HUES64 (cell line): Measurements from ENCODE around the gene SIK2.

Experiments used
- H3K27ac ChIP-seq: 2 replicates; pipeline ENCODE4 v1.7.0; 2013; ENCODE audit warnings: low read depth, low read length, inconsistent platforms
- H3K27me3 ChIP-seq: 2 replicates; pipeline ENCODE4 v1.6.1; 2013; ENCODE audit warnings: mild to moderate bottlenecking, low read length; ENCODE audit not compliant: insufficient read depth
- H3K36me3 ChIP-seq: 2 replicates; pipeline ENCODE4 v1.6.1; 2013; ENCODE audit warnings: mild to moderate bottlenecking, low read length; ENCODE audit not compliant: insufficient read depth
- H3K4me1 ChIP-seq: 2 replicates; pipeline ENCODE4 v1.6.1; 2013; ENCODE audit warnings: mild to moderate bottlenecking, low read length, moderate library complexity; ENCODE audit not compliant: insufficient read depth
- H3K4me3 ChIP-seq: 2 replicates; pipeline ENCODE4 v1.5.1; 2013; ENCODE audit warnings: mild to moderate bottlenecking, low read length, moderate library complexity
- H3K9ac ChIP-seq: 2 replicates; pipeline ENCODE4 v1.6.1; 2013; ENCODE audit warnings: mild to moderate bottlenecking, low read depth, low read length
- H3K9me3 ChIP-seq: 2 replicates; pipeline ENCODE4 v1.6.1; 2013; ENCODE audit warnings: low read depth, low read length; ENCODE audit not compliant: insufficient read depth
- WGBS: fragments of 150-250, 120-280 bp; methylation state at CpG from one replicate; pipeline ENCODE4 v1.1.7; 2013; ENCODE audit warnings: missing lambda C conversion rate; 5-methylcytosine and 5-hydroxymethylcytosine counted together

SIK2 gene

DNA sequence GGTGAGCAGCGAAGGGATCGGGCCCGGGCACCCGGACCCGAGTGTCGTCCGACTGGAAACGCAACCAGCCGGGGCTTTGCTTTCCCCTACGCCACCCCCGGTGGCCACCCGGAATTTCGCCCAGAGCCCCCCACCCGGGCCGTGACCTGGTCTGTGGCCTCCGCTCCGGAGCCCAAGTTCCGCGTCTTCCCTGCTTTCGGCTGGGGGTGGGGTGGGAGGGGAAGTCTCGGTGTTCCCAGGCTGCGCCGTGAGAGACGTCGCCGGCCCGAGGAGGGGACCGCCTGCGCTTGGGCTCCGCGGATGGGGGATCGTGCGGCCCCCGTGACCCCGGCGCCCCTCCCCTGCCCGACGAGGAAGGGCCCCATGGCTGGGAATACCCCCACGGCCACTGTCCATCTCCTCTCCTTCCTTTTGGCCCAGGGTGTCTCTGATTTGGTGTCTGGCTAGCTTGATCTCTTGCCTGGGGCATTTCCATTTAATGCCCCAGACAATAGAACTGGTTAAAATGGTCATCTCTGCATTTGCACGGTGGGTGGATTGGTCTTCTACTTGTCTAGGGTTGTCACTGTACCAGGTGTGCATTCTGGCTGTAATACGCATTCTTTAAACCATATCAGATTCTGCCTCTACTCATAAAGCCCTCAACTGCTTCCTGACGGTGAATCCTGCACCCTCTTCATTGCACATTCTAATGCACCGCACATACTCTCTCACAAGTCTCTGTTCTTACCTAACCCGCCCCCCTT lies 789 bp downstream of the SIK2 start:
- 1% methylated on average over 44 of the region's 44 CpGs for WGBS
- Histone ChIP-seq H3K4me3 (peak overlapping the region; percentile 81), H3K27ac (peak overlapping the region; percentile 78; the same call in 1 of the 2 replicates), H3K4me1 (peaks cover 15% of the 10 kb centered on the region), H3K9me3 (no peaks in the 10 kb centered on the region), H3K9ac (peak overlapping the region; percentile 73), H3K27me3 (peaks cover 25% of the 10 kb centered on the region), H3K36me3 (no peaks in the 10 kb centered on the region)

DNA sequence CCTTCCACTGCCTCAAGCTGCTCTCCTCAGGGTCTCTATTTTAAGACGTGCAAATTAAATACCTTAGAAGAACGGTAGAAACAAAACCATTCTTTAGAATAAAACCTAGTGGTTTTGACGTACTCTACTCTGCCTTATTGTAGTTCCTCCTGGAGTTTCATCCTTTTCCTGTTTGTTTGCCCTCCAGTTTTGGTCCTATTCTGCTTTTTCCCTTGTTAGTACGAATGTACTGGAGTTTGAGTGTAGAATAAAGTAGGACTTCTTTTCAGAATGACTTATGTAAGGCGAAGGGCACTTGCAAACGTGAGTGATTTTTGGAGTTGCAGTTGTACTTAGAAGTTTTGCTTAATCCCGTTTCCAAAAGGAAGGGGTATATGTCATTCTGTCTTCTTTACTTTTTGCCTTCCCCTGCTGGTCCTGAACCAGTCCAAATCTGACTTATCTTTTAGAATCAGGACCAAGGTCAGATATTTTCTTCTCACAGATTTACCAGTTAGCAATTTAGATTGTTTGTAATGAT lies 1.4 kb downstream of the SIK2 start:
- Histone ChIP-seq H3K4me3 (peak overlapping the region; percentile 81), H3K27ac (no peak overlapping the region), H3K9me3 (no peaks in the 10 kb centered on the region), H3K36me3 (no peaks in the 10 kb centered on the region), H3K27me3 (peaks cover 25% of the 10 kb centered on the region), H3K9ac (no peak overlapping the region), H3K4me1 (peaks cover 15% of the 10 kb centered on the region)
- 20% methylated on average over 7 of the region's 7 CpGs for WGBS

DNA sequence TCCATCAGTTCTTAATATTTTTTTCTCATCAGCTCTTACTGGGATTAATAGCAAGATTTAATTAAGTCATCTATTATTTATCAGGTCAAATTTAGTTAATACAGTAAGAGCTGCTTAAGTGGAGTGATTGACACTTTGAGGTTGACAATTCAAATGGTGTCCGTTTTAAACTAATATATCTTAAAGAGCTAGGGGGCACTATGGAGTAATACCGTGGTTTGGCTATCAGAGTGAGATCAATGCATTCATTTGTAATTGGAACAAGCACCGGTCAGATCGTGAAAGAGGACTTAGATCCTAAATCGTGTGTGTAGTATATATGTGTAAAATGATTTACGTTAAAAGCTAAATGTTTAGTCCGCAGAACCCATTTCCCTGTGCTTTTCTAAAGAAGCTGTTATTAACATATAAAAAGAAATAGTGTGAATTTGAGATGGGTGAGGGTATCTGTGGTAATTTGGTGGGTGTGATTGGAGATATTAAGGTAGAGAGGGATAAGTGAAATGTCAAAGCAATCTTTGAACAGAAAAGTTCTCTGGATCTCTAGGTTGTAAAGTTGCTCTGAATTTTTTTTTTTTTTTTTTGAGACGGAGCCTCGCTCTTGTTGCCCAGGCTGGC lies 2.3 kb downstream of the SIK2 start:
- no peak overlapping the region for H3K9ac ChIP-seq
- H3K36me3 ChIP-seq = no peaks in the 10 kb centered on the region
- peaks cover 15% of the 10 kb centered on the region for H3K4me1 ChIP-seq

DNA sequence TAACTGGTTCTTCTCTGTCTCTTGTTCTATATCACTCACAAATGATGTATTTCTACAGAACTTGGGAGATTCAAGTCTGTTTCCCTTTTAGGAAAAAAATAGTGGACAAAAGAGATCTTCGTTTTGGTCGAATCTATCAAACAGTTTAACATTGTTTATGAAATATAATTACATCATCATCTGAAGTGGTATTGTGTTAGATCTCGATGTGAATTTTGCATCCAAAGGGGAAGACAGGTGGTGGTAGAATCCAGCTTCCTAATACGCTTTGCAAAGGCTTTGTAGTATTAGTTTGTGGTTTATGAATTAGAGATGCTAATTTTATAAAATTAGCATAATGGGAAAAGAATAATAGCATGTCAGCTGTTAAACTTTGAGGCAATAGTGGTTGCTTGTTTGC lies 3.4 kb downstream of the SIK2 start:
- WGBS = 96% methylated on average over 2 of the region's 4 CpGs
- no peak overlapping the region for H3K9ac ChIP-seq
- H3K4me1 ChIP-seq = peaks cover 15% of the 10 kb centered on the region
- H3K4me3 ChIP-seq = no peak overlapping the region
- no peaks in the 10 kb centered on the region for H3K36me3 ChIP-seq
- H3K9me3 ChIP-seq = no peaks in the 10 kb centered on the region
- peaks cover 21% of the 10 kb centered on the region for H3K27me3 ChIP-seq
- no peak overlapping the region for H3K27ac ChIP-seq

More for the DNA sequence above, 2.3 kb downstream of the SIK2 start:
- Histone ChIP-seq H3K9me3 (no peaks in the 10 kb centered on the region), H3K4me3 (peak overlapping the region; percentile 81), H3K27ac (no peak overlapping the region), H3K27me3 (peaks cover 25% of the 10 kb centered on the region)
- WGBS = 23% methylated on average over 9 of the region's 9 CpGs

DNA sequence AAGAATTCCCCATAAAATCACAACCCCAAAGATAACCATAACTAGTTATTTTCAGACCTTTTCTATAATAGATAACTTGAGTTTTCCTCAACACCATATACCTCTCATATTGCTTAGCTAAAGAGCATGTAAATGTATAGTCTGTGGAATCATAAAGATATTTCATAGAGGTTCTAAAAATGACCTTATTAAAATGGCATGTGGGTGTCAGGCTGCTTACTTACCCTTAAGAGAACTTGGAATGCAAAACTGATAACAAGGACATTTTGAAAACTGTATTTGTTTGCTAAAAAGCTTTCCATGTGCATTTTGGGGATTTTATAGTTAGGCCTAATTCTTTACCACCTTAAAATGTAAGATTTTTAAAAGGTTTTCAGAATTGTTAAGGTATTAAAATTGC lies 4.7 kb downstream of the SIK2 start:
- Histone ChIP-seq H3K27ac (no peak overlapping the region), H3K4me1 (peaks cover 12% of the 10 kb centered on the region), H3K9ac (no peak overlapping the region), H3K9me3 (no peaks in the 10 kb centered on the region), H3K4me3 (no peak overlapping the region), H3K27me3 (peaks cover 13% of the 10 kb centered on the region), H3K36me3 (no peaks in the 10 kb centered on the region)

DNA sequence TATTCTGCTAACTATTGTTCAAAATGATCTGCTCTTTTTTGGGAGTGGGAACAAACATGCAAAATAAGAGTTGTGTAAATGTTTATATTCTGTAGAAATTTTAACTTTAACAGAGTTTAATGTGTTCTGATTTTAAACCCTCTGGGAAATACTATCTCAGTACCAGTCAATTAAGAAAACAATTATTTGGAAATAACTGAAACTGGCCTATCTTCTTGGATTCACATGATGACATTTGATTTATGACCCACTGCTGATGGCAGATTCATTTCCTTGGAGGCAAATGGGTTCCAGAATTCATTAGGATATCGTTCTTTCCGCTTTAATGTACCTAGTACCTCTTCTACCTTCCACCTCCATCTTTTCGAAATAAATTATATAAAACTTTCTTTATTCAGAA lies 5.5 kb downstream of the SIK2 start:
- Histone ChIP-seq H3K27ac (no peak overlapping the region), H3K27me3 (peaks cover 13% of the 10 kb centered on the region)
- WGBS = 96% methylated on average over 3 of the region's 3 CpGs

DNA sequence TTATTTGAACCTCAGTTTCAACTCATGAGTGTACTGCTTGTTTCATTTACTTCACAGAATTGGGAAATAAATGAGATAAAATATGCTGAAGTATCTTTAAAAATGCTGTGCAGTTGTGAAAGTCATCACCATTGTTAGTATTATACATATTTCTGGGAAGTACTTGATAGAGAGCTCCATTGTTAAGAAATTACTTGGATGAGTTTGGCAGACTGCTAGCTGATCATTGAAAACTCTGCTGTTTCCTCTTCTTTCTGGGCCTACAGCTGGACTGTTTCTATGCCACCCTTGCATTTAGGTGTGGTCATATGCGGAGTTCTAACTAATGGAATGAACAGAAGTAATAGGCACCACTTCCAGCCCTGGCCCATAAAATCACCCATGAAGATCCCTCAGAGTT lies 10.0 kb downstream of the SIK2 start:
- H3K27me3 ChIP-seq = no peaks in the 10 kb centered on the region
- H3K9me3 ChIP-seq = no peaks in the 10 kb centered on the region
- peaks cover 11% of the 10 kb centered on the region; the same call in 1 of the 2 replicates for H3K36me3 ChIP-seq
- H3K27ac ChIP-seq = no peak overlapping the region
- no peaks in the 10 kb centered on the region for H3K4me1 ChIP-seq
- H3K4me3 ChIP-seq = no peak overlapping the region
- H3K9ac ChIP-seq = no peak overlapping the region
- 100% methylated on average over 1 of the region's 1 CpG for WGBS

More for the DNA sequence above, 5.5 kb downstream of the SIK2 start:
- Histone ChIP-seq H3K4me3 (no peak overlapping the region), H3K36me3 (no peaks in the 10 kb centered on the region), H3K9ac (no peak overlapping the region), H3K4me1 (peaks cover 12% of the 10 kb centered on the region), H3K9me3 (no peaks in the 10 kb centered on the region)

DNA sequence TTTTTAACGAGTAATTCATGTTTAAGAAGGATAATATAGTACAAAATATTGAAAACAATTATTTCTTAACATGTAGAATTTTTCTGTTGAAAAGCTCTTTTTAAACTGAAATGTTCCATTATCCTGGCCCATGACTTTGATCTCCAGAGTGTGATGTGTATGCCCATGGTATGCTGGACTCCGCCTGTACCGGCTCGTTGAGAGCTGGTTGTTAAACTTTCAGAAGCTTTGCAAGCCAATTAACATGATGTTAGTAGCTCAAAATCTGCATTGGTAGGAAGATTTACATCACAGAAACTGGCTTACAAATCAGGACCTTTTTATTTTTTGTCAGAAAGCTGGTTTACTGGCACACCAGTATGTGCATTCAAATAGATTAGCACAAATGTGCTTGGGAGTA lies 15.0 kb downstream of the SIK2 start:
- Histone ChIP-seq H3K27me3 (no peaks in the 10 kb centered on the region), H3K4me3 (no peak overlapping the region), H3K4me1 (no peaks in the 10 kb centered on the region), H3K27ac (no peak overlapping the region), H3K36me3 (peaks cover 40% of the 10 kb centered on the region; the same call in 1 of the 2 replicates), H3K9me3 (no peaks in the 10 kb centered on the region), H3K9ac (no peak overlapping the region)
- WGBS = 97% methylated on average over 3 of the region's 4 CpGs

DNA sequence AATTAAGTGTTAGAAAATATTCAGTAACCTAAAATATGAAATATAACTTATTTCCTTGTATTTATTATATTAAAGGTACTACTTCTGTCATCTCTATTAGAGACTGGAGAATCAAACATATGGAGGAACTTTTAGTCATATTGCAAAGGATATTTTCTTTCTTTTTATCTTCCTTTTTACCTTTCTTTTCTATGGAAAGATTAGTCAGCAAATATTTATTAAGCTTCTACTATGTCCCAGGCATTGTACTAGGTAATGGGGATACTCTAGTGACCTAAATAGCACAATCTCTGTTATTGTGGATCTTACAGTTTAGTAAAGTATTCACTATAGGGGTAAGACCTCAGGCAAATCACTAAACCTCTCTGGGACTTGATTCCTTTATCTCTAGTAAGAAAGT lies 18.3 kb downstream of the SIK2 start:
- Histone ChIP-seq H3K4me3 (no peak overlapping the region), H3K9ac (no peak overlapping the region), H3K27me3 (no peaks in the 10 kb centered on the region), H3K9me3 (no peaks in the 10 kb centered on the region), H3K4me1 (no peaks in the 10 kb centered on the region), H3K27ac (no peak overlapping the region), H3K36me3 (peaks cover 41% of the 10 kb centered on the region; the same call in 1 of the 2 replicates)

DNA sequence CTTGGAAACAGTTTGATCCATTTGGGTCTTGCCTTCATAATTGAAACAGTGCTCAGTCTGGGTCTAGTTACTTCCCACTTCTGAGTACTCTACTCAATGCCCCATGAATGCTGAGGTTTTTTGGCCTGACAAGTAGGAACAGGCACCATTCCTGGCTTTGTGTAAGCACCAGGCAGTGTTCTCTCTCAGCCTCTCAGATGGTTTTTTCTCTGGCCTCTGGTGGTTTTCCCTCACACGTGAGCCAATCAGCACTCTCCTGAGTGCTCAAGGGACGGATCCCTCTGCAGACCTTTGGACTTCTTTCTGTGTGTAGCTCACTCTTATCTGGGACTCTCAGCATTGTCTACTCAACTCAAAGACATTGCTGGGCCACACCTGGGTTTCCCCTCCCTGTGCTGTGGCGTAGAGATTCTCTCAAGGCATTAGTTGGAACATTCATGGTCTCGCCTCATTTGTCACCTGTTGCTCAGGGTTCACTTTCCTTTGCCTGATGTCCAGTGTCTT lies 21.3 kb downstream of the SIK2 start:
- 87% methylated on average over 4 of the region's 4 CpGs for WGBS
- H3K27ac ChIP-seq = no peak overlapping the region
- H3K4me1 ChIP-seq = no peaks in the 10 kb centered on the region

DNA sequence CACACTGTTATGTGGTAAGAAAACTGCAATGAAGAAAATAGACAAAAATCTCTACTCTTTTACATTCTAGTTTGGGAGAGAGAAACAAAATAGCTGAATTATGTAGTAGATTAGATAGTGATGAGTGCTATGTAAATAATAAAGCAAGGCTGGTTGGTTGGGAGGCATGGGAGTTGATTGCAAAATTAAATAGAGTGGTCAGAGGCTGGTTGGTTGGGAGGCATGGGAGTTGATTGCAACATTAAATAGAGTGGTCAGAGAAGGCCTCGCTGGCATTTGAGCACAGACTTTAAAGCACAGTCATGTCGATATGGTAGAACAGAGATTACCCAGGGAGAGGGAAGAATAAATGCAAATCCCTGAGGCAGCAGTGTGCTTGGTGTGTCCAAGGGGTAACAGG lies 22.4 kb downstream of the SIK2 start:
- WGBS = 90% methylated on average over 2 of the region's 2 CpGs
- no peak overlapping the region for H3K9ac ChIP-seq
- H3K36me3 ChIP-seq = peaks cover 18% of the 10 kb centered on the region; the same call in 1 of the 2 replicates
- no peaks in the 10 kb centered on the region for H3K4me1 ChIP-seq
- no peak overlapping the region for H3K27ac ChIP-seq
- H3K9me3 ChIP-seq = no peaks in the 10 kb centered on the region
- no peak overlapping the region for H3K4me3 ChIP-seq
- no peaks in the 10 kb centered on the region for H3K27me3 ChIP-seq

More for the DNA sequence above, 21.3 kb downstream of the SIK2 start:
- H3K9me3 ChIP-seq = no peaks in the 10 kb centered on the region
- no peak overlapping the region for H3K9ac ChIP-seq
- H3K36me3 ChIP-seq = peaks cover 22% of the 10 kb centered on the region; the same call in 1 of the 2 replicates
- no peak overlapping the region for H3K4me3 ChIP-seq
- H3K27me3 ChIP-seq = no peaks in the 10 kb centered on the region
